Measurements from ENCODE around the gene KRTAP10-2. TPM values are rescaled to one million over a fixed set of nuclear protein-coding genes. Genes with fewer than 3 reads are reported as not detected.

Gene KRTAP10-2
- total and polyA plus RNA-seq, 2 experiments from 2014 or later, result 0.24 TPM; not detected in 1

GRCh38 chr21:44579833-44580144 lies 28.5 kb upstream of the KRTAP10-2 start:
- Mint-ChIP-seq H3K27ac (no peak overlapping the region), H3K4me1 (peaks cover 8% of the 10 kb centered on the region), H3K4me3 (no peak overlapping the region)

More at GRCh38 chr21:44579833-44580144, 28.5 kb upstream of the KRTAP10-2 start:
- Histone ChIP-seq H4K20me1 (replicated peaks; ENCODE audit: insufficient read depth) (no peaks in the 10 kb centered on the region), H3K27me3 (ENCODE audit: insufficient read depth) (no peaks in the 10 kb centered on the region), H2AFZ (no peak overlapping the region), H3K79me2 (replicated peaks; ENCODE audit: insufficient read depth) (no peaks in the 10 kb centered on the region), H3K36me3 (ENCODE audit: insufficient read depth) (no peaks in the 10 kb centered on the region), H3K4me3 (no peak overlapping the region), H3K9me2 (ENCODE audit: insufficient read depth) (no peaks in the 10 kb centered on the region), H3K4me1 (ENCODE audit: insufficient read depth) (no peaks in the 10 kb centered on the region), H3F3A (replicated peaks; ENCODE audit: low read depth) (no peaks in the 10 kb centered on the region), H3K4me2 (no peak overlapping the region), H3K27ac (ENCODE audit: low read depth) (no peak overlapping the region)
- Mint-ChIP-seq H3K36me3 (ENCODE audit: low read depth) (peaks cover 3% of the 10 kb centered on the region; the same call in 2 of the 3 replicates), H3K27me3 (ENCODE audit: insufficient read depth, low read depth, poor library complexity) (peaks cover 11% of the 10 kb centered on the region), H3K9me3 (peaks cover 30% of the 10 kb centered on the region)
- DNase-seq (ENCODE audit: low spot score), result no peak
- TF ChIP-seq ZNF331 (CRISPR knock-in tag; IDR thresholded peaks at IDR 0.05; ENCODE audit: low read depth), result no peak
- no peak for TF ChIP-seq CREB1 (CRISPR knock-in tag; IDR thresholded peaks at IDR 0.05; ENCODE audit: low read depth)
- no peak for TF ChIP-seq ZNF114 (CRISPR knock-in tag; IDR thresholded peaks at IDR 0.05)
- TF ChIP-seq JUNB (IDR thresholded peaks at IDR 0.05; ENCODE audit: unreplicated experiment), result no peak
- no peak for TF ChIP-seq EZH2phosphoT487 (IDR thresholded peaks at IDR 0.05; ENCODE audit: unreplicated experiment)
- TF ChIP-seq ZNF462 (CRISPR knock-in tag; IDR thresholded peaks at IDR 0.05), result no peak
- no peak for TF ChIP-seq EZH2 (IDR thresholded peaks at IDR 0.05; ENCODE audit: low read depth, unreplicated experiment)
- no peak for TF ChIP-seq ETS1 (IDR thresholded peaks at IDR 0.05)
- TF ChIP-seq REST (IDR thresholded peaks at IDR 0.05; ENCODE audit: unreplicated experiment), result no peak
- no peak for ATAC-seq

Data from GM23338 (cell line).